Urothelium cell line (cell line): ENCODE results near the gene LRRK2.

ENCODE experiments used
- DNase-seq: peaks from one replicate; pipeline ENCODE4 v3.0.0; 2011; ENCODE audit warnings: low spot score, mixed read lengths
- FAIRE-seq: peaks from 2 replicates; lab custom pipeline; 2011; peaks lifted over from hg19 to GRCh38; lab: Jason Lieb, UNC

Gene LRRK2

DNA sequence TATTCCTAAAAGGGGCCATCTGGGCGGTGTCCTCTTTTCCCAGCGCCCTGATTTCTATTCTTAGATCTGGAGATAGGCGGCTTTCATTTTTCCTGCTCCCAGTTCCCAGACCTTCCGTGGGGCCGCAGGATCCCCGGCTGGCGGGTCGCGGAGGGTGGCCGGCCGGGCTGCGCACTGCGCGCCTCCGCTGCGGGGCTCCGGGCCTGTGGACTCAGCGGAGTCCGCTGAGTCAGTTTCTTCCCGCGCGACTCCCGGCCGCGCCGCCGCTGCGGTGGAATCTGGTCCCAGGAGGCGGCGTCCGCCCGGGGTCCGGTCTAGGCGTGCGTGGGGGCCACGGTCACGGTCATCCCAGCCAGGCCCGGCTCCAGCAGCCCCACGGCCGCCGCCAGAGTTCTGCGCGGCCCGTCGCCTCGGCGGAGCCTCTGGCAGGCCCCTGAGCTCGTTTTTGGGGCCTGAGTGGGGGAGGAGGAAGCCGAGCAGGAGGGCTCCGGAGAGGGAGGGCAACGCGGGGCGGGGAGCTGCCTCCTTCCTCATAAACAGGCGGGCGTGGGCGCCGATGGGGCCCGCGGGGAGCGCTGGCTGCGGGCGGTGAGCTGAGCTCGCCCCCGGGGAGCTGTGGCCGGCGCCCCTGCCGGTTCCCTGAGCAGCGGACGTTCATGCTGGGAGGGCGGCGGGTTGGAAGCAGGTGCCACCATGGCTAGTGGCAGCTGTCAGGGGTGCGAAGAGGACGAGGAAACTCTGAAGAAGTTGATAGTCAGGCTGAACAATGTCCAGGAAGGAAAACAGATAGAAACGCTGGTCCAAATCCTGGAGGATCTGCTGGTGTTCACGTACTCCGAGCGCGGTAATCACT lies at the start of gene LRRK2:
LRRK2 (plus strand) TSS at position 559 of the 853 bp plus-strand sequence; CDS start at position 694, 135 bp downstream.
- DNase-seq (peak; percentile 75), FAIRE-seq (peak; percentile 91)

DNA sequence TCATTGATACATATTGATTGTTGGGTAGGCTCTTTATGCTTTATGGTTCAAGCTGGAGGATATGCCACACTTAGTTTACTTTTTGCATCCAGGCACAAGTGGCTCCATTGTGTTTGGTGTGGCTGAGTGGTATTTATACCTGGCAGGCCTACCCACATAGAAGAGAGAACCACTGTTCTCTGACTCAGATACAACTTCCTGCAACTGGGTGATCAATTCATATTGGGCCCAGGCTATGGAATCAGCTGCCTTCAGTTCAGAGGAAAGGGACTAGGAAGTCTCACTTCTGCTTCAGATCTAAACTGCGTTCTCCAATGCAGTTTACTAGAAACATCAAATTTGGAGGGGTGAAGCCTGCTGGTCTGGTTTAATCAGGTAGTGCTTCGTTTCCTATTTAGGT lies 49.8 kb upstream of the LRRK2 start:
- no peak for FAIRE-seq

DNA sequence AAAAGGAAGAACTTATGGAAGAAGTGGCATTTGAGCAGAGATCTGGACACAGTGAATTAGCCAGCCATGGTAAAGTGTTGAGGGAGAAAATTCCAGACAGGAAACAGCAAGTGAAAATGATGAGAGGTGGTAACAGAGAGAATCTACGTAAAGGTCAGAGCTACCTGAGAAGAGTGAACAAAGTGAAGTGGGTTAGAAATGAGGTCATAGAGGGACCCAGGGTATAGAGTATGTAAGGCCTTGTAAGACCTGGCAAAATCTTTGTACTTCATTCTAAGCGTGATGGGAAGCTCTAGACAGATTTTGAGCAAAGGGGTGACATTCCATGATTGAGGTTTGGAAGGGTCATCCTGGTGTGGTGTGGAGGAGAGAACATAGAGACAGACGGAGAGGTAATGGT lies 49.3 kb upstream of the LRRK2 start:
- DNase-seq (no peak), FAIRE-seq (no peak)

More for the DNA sequence above, 49.8 kb upstream of the LRRK2 start:
- DNase-seq: no peak

DNA sequence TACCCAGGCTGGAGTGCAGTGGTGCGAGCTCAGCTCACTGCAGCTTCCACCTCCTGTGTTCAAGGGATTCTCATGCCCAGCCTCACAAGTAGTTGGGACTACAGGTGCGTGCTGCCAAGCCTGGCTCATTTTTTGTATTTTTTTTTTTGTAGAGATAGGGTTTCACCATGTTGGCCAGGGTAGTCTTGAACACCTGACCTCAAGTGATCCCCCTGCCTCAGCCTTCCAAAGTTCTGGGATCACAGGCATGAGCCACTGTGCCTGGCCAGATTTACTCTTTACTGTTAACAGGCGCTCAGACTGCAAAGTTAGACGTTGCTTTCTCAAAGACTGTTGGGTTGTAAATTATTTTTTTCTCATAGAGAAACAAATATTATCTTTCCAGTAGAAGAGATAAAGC lies 46.1 kb upstream of the LRRK2 start:
- FAIRE-seq: no peak
- no peak for DNase-seq

DNA sequence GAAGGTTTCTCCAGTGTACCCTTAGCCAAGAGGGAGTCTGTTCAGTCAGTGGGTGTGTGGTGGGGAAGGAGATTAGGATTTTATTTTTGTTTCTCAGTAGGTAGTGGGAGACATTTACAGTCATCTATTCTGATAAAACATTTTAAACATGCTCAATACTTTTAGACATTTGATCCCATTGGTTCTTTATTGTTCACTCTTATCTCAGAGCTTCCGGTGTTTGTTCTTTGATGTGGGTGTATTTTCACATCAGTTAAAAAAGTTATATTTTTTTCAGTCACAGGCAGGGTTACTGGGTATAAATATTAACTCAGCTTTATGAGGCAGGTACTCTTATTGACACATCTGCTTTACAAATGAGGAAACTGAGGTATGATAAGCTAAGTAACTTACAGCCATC lies 43.3 kb upstream of the LRRK2 start:
- DNase-seq (no peak), FAIRE-seq (no peak)

DNA sequence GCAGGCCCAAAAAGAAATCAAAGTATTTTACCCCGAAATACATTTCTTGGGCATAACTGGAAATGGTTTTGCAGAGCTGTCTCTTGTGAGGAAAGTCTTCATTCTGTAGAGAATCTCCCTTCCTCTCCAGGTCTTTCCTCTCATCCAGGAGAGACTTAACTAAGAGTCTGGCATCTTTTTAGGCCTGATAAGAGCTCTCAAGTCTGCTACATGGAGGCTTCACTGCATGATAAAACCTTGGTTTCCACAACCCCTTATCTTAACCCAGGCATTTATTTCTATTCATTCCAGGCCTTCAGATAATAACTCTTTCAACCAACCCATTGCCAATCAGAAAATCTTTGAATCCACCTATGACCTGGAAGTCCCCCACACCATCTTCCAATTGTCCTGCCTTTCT lies 41.1 kb upstream of the LRRK2 start:
- DNase-seq (no peak), FAIRE-seq (no peak)

DNA sequence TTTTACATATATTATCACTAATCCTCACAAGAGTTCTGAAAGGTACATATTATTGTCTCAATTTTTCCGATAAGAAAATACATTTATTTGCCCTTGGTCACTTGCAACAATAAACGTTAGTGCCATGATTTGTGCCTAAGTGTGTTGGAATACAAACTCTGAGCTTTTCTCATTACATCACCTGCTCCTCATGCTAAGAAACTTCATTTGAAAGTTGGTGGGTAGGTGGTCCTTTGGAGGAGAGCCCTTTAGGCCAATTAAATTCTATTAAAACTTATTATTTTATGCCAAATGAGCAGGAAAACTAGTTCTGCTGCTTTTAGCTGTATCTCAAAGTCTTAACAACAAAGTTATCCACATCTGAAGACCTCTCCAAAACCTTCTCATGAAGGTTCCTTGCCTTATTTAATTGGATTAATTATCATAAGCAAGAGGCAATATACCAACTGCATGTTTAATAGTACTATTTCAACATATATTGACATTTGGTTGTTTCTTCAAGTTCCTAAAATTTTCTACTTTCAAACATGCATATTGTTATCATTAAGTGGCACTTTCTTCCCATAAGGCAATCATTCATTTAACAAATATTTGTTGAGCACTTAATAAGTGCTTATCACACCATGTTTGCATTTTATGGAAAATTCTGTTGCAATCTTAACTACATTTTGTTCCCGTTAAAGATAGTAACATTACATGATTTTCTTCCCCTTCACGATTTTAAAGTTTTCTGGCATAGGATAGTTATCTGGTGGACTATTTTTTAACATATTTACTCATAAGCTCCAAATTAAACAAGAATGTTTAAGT lies 40.1 kb upstream of the LRRK2 start:
- FAIRE-seq (no peak), DNase-seq (no peak)

DNA sequence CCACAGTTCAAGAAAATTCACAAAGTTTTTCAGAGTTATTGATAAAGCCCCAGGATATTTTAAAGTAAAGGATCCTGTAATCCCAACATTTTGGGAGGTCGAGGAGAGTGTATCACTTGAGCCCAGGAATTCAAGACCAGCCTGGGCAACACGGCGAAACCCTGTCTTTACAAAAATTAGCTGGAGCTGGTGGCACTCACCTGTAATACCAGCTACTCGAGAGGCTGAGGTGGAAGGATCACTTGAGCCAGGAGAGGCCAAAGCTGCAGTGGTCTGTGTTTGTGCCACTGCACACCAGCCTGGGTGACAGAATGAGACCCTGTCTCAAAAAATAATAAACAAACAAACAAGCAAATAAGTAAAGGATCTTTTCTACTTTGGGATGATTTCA lies 39.5 kb upstream of the LRRK2 start:
- no peak for FAIRE-seq
- DNase-seq: no peak

DNA sequence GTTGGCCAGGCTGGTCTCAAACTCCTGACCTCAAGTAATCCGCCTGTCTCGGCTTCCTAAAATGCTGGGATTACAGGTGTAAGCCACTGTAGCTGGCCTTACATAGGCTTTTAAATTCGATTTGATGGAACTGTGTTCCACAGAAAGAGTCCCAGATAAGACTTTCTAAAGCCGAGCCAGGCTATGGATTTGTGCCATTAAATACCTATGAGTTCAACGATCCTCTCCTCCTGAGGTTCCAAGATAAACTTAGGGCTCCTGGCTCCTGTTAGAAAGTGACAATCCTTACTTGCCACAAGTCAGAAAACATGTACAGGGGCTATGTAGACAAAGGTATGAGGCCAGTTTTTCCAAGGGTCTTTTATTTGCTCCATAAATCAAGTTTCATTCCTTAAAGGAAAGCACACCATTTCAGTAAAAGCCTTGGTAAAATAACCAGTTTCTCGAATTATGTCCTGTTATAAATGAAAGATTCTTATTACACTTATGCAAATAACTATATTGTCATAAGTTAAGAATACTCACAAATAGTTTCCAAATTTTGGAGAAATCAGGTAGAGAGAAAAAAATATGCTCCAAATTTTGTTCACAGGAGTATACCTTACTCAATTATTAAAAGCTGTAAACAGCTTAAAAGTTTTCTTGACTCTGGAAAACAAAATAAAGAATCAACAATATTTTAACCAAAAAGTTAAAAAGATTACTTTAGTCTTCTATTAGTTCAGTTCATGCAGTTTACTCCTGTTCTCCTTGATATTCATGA lies 36.1 kb upstream of the LRRK2 start:
- FAIRE-seq (no peak), DNase-seq (no peak)

DNA sequence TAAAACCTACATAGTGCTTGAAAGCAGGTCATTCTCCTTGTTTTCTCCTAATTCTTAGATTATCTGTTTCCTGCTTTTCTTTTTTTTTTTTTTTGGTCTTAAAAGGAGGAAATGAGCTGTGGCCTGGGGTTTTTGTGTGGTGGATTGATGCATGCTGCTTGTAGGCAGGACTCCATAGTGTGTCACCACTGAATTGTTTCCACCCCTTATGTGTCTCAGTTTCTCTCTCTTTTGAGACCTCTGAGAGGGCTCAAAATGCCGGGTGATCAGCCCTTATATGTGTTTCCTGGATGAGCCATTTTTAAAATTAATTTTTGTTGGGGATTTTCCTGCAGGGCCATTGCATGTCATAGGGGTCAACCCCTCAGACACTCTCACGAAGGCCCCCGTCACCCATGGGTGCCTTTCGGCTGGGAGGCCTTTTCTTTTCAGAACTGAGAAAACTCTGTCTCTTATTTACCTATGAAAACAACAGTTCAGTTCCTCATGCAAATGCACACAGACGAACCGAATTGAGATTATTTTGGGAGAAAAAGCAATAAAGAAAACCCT lies 32.0 kb upstream of the LRRK2 start:
- DNase-seq (no peak), FAIRE-seq (no peak)

DNA sequence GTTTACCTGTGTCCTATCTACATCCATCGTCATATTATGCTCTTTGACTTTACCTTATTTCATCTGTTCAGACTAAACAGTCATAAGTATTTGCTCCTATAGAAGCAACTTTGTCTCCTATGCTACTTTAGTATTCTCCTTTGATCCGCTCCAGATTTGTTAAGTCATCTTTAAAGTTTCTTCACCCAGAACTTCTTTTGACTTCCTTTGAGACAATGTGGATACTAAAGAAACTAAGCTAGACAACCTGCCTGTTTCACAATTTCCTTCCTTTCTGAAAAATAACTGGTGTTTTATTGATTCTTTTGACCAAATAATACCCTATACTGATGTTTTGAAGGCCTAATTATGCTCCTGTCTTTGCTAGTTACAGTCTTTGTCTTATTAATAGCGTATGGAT lies 30.0 kb upstream of the LRRK2 start:
- FAIRE-seq: no peak
- no peak for DNase-seq

DNA sequence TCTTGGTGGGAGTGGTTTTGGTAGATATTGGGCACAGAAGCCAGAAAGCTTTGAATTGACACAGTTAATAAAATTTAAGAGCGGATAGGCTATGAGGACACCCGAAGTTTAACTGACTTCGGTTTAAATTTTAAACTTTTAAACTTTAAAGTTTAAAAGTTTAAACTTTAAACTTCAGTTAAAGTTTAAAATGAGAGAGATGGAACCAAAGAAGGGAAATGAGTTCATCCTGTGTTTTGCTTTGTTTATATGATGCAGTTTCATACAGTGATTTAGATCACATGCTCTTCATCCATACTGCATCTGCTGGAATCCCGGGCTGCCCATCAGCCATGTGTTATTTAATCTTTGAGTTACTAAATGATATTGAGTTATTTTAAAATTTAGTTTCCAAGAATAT lies 27.2 kb upstream of the LRRK2 start:
- no peak for FAIRE-seq

DNA sequence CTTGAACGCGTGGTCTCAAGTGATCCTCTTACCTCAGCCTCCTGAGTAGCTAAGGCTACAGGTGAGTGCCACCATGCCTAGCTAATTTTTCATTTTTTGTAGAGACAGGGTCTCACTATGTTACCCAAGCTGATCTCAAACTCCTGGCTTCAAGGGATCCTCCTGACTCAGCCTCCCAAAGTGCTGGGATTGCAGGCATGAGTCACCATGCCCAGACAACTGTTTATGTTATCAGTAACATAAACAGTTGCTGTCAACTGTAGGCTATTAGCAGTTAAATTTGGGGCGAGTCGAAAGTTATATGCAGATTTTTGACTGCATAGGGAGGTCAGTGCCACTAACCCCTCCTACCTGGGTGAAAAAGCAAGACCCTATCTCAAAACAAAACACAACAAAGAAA lies 26.2 kb upstream of the LRRK2 start:
- FAIRE-seq (no peak), DNase-seq (no peak)

More for the DNA sequence above, 27.2 kb upstream of the LRRK2 start:
- DNase-seq: no peak

DNA sequence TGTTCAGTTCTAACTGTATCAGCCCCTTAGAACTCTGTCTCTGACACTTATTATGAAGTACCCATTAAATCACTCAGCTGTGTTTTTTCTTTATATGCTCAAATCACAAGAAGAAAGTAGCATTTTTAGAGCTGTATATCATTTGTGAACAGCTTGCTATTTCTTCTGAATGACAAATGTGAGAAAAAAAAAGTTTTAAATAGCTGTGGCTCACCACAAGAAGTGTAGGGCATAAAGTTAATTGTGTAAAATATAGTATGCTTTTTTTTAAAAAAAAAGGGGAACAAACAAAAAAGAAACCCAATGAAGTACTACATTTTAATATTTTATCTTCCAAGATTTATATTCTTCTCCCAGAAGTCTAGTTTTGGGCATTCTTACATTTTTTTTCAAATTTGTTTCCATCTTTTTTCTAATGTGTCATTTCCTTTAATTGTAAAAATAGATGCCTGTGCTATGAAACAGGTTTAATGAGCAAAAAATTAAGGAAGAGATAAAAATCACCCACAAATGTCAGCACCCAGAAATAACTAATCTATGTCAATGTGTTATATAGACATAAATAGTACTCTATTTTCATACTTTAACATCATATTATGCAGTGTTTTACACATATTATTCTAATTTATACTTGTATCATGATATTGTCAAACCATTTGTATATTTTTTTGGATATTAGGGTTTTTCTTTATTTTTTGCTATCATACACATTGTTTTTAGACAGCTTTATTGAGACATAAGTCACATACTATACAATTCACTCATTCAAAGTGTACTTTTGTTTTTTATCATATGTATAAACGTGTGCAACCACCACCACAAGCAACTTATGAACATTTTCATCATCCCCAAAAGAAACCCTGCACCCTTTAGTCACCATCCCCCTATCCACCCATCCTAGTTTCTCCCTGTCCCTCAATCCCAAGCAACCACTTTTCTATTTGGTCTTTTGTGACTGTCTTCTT lies 22.4 kb upstream of the LRRK2 start:
- DNase-seq: no peak
- FAIRE-seq: no peak

DNA sequence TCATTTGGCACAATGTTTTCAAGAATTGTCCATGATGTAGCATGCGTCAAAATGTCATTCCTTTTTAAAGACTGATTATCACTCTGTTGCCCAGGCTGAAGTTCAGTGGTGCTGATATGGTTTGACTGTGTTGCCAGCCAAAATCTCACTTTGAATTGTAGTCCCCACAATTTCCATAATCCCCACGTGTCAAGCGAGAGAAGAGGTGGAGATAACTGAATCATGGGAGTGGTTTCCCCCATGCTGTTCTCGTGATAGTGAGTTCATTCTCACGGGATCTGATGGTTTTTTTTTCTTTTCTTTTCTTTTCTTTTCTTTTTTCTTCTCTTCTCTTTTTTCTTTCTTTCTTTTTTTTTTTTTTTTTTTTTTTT lies 21.8 kb upstream of the LRRK2 start:
- no peak for FAIRE-seq
- DNase-seq: no peak

DNA sequence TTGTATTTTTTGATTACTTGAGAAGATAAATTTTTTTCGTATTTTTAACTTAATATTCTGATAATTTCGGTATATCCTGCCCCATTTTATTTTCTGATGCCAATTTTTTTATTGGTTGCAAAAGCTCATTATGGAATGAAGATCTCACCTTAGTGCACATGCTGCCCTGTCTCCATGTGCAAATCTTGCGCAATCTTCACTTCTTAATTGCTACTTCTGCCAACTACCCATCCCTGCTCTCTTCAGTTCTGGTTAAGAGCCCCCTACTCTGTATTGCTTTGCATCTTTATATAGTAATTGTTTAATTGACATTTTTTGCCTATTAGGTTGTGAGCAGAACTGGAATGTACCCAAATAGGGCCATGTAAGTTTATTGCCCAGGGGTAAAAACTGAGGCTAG lies 20.5 kb upstream of the LRRK2 start:
- no peak for FAIRE-seq

DNA sequence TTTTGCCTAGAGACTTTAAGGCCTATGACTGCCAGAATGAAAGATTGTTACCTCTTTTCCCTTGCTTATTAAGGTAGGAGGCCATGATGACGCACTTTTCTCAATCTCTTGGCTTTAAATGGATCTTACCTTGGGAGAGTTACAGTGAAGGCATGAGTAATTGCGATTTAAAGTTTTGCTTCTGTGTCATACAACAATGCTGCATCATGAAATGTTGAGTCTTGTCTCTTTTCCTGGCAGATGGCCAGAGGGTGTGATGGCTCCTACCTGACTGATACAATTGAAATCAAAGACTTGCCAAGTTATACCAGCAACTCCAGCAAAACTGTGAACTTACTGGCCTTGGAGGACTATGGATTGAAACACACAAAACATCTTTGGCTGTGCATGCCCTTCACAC lies 17.2 kb upstream of the LRRK2 start:
- no peak for FAIRE-seq
- no peak for DNase-seq

More for the DNA sequence above, 20.5 kb upstream of the LRRK2 start:
- DNase-seq: no peak

DNA sequence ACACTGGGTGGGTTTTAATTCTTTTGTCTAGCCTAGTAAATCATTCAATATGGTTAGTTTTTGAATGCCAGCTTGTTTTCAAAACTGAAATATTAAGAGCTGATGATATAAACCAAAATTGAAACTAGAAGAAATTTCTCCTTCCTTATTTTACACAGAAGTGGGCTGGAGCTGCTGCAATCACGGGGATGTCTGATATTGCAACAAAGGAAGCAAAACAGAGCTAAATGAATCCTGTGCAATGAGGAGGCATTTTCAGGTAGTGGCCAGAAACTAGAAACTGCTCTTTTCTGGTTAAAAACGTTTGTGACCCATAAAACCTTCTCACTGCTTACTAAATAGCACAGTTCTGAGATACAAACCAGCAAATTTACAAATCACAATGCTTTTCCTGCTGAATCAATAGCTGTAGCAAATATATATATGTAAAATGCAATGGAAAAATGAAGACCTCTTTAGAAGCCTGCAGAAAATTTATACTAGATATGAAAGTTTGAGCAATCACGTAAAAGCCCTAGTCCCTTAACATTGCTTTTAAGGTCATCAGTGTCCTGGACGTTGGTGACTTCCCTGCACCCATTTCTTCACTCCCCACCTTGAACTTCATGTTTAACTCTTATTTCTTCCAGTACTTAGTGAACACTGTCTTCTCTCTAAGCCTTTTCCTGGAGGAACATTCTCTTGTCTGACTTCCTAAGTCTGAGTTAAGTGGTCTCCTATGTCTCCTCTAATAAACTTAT lies 15.9 kb upstream of the LRRK2 start:
- no peak for DNase-seq

DNA sequence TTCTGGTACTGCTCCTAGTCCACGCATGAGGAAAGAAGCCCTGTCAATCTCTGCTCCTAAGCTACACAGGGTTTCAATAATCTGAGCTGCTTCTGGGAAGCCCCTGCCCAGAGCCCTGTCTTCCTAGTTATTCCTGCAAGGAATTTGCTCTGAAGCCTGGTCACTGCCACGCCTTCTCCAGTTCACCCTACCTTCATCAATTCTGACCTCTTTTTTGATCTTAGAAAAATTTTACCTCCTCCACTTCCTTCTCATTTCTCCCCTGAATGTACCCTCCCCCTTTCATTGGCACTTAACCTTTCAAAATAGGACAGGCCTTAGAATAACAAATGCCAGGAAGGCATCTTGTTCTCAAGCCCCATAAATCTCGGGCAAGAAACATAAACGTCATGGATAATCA lies 14.9 kb upstream of the LRRK2 start:
- DNase-seq (no peak), FAIRE-seq (no peak)

More for the DNA sequence above, 15.9 kb upstream of the LRRK2 start:
- FAIRE-seq: no peak
